CD14-positive monocyte (primary cell): ENCODE measurements around the gene CTBP2. TPM values are rescaled to one million over a fixed set of nuclear protein-coding genes. Genes with fewer than 3 reads are reported as not detected.

Source experiments
- DNase-seq, 3 donors: peaks; one replicate each; pipeline ENCODE4 v3.0.0-alpha.2; 2011 to 2022
- H2AFZ ChIP-seq: 2 replicates; pipeline ENCODE4 v1.6.0; 2012; ENCODE audit warnings: mild to moderate bottlenecking, low read depth, low read length, inconsistent platforms; ENCODE audit not compliant: insufficient read depth, poor library complexity, severe bottlenecking
- H3K27ac ChIP-seq, 2 donors: 1 replicate in 1 of 2; 2 replicates in 1 of 2; pipeline ENCODE4 v1.5.1; 2012 to 2013; ENCODE audit warnings: low read length in 2 of 2, control low read depth in 1 of 2, inconsistent platforms in 1 of 2, low read depth in 1 of 2, mild to moderate bottlenecking in 1 of 2
- H3K27me3 ChIP-seq, 2 donors: one replicate each; pipeline versions ENCODE4 v1.6.0 to v1.6.1; 2011 to 2013; ENCODE audit warnings: low read length in 2 of 2; ENCODE audit not compliant: control insufficient read depth in 2 of 2, insufficient read depth in 2 of 2
- H3K36me3 ChIP-seq, 2 donors: replicated peaks in 1 of 2; 1 replicate in 1 of 2; 2 replicates in 1 of 2; pipeline versions ENCODE4 v1.5.1 to v1.6.1; 2012 to 2013; ENCODE audit warnings: low read length in 2 of 2, control low read depth in 1 of 2, inconsistent platforms in 1 of 2, mild to moderate bottlenecking in 1 of 2; ENCODE audit not compliant: insufficient read depth in 2 of 2, control insufficient read depth in 1 of 2
- H3K4me1 ChIP-seq, 2 donors: 1 replicate in 1 of 2; 2 replicates in 1 of 2; pipeline versions ENCODE4 v1.5.1 to v1.6.1; 2012 to 2013; ENCODE audit warnings: low read length in 2 of 2, control low read depth in 1 of 2, inconsistent platforms in 1 of 2, mild to moderate bottlenecking in 1 of 2, moderate library complexity in 1 of 2; ENCODE audit not compliant: insufficient read depth in 2 of 2, control insufficient read depth in 1 of 2
- H3K4me2 ChIP-seq: replicated peaks from 2 replicates; pipeline ENCODE3; 2012; ENCODE audit warnings: low read length, moderate library complexity, mild to moderate bottlenecking; ENCODE audit not compliant: poor library complexity, severe bottlenecking; ENCODE audit errors: extremely low read depth
- H3K4me3 ChIP-seq, 3 experiments: fragments of 200-600 bp in 1 of 3; sonication (generic) in 1 of 3; replicated peaks in 1 of 3; 1 replicate in 2 of 3; 2 replicates in 1 of 3; pipeline ENCODE4 v1.5.1; 2011 to 2013; ENCODE audit warnings: low read length in 3 of 3, mild to moderate bottlenecking in 3 of 3, control low read depth in 2 of 3, low read depth in 2 of 3, inconsistent platforms in 1 of 3, moderate library complexity in 1 of 3
- H3K79me2 ChIP-seq: 2 replicates; pipeline ENCODE4 v1.6.0; 2012; ENCODE audit warnings: mild to moderate bottlenecking, control low read depth, inconsistent platforms, low read length, moderate library complexity; ENCODE audit not compliant: insufficient read depth
- H3K9ac ChIP-seq: 2 replicates; pipeline ENCODE4 v1.6.0; 2017; ENCODE audit warnings: low read length, mild to moderate bottlenecking; ENCODE audit not compliant: insufficient read depth, poor library complexity, severe bottlenecking
- H3K9me3 ChIP-seq, 2 donors: replicated peaks in 1 of 2; 1 replicate in 1 of 2; 2 replicates in 1 of 2; pipeline versions ENCODE4 v1.5.1 to v1.6.1; 2012 to 2013; ENCODE audit warnings: low read length in 2 of 2, control low read depth in 1 of 2; ENCODE audit not compliant: control insufficient read depth in 1 of 2, insufficient read depth in 1 of 2
- H4K20me1 ChIP-seq: 2 replicates; pipeline ENCODE4 v1.6.0; 2012; ENCODE audit warnings: mild to moderate bottlenecking, low read length, control low read depth, moderate library complexity; ENCODE audit not compliant: insufficient read depth
- H3K27ac Mint-ChIP-seq, 7 donors: one replicate each; pipeline ENCODE4 v1.8.0; 2020; ENCODE audit warnings: mild to moderate bottlenecking in 7 of 7, mixed read lengths in 7 of 7, moderate library complexity in 6 of 7, inconsistent platforms in 2 of 7
- H3K27me3 Mint-ChIP-seq, 3 donors: one replicate each; pipeline ENCODE4 v1.8.0; 2021 to 2022; ENCODE audit warnings: low read depth in 3 of 3, mild to moderate bottlenecking in 3 of 3, mixed read lengths in 3 of 3, moderate library complexity in 3 of 3, inconsistent platforms in 1 of 3
- H3K36me3 Mint-ChIP-seq, 2 donors: one replicate each; pipeline ENCODE4 v1.8.0; 2020; ENCODE audit warnings: mixed read lengths in 2 of 2, inconsistent platforms in 1 of 2, mild to moderate bottlenecking in 1 of 2
- H3K4me1 Mint-ChIP-seq: one replicate; pipeline ENCODE4 v1.8.0; 2020; ENCODE audit warnings: mild to moderate bottlenecking, mixed read lengths
- H3K4me3 Mint-ChIP-seq, 2 donors: one replicate each; pipeline ENCODE4 v1.8.0; 2020; ENCODE audit warnings: mild to moderate bottlenecking in 2 of 2, mixed read lengths in 2 of 2, moderate library complexity in 1 of 2
- H3K9me3 Mint-ChIP-seq, 7 donors: one replicate each; pipeline ENCODE4 v1.8.0; 2020 to 2022; ENCODE audit warnings: mixed read lengths in 7 of 7, mild to moderate bottlenecking in 6 of 7, moderate library complexity in 6 of 7, inconsistent platforms in 2 of 7
- CTCF ChIP-seq: fragments of 200-600 bp; IDR thresholded peaks from one replicate; pipeline ENCODE4 v1.8.0; 2022; ENCODE audit warnings: antibody characterized with exemption, mild to moderate bottlenecking
- WGBS: methylation state at CpG from one replicate; pipeline ENCODE4 v1.1.5; 2013; ENCODE audit warnings: missing lambda C conversion rate; ENCODE audit not compliant: insufficient coverage; 5-methylcytosine and 5-hydroxymethylcytosine counted together
- intact Hi-C, 2 donors: fragments of 100-400 bp; cut with micrococcal nuclease; formaldehyde crosslinking; loops; one replicate each; pipeline versions ENCODE4 v1.15.0 to v1.15.1; 2023
- polyA plus RNA-seq, 3 donors: library from polyadenylated mRNA; depleted of rRNA in 1 of 3; unstranded in 2 of 3; stranded (reverse) in 1 of 3; fragments of 300-500 nt in 2 of 3; fragments of >200 nt in 1 of 3; fragmentation: Illumina TruSeq in 2 of 3; gene quantifications; 1 replicate in 2 of 3; 2 replicates in 1 of 3; pipeline ENCODE4 v1.2.3, GENCODE V29; 2012 to 2021

Gene CTBP2
- polyA plus RNA-seq, 3 donors, result 40.9 to 87.1 (median 41.1) TPM

- Histone ChIP-seq H3K4me1 (no peaks in the 10 kb centered on the region), H3K4me3 (no peak overlapping the region), H4K20me1 (peaks cover 100% of the 10 kb centered on the region), H2AFZ (no peak overlapping the region), H3K9ac (no peak overlapping the region), H3K79me2 (peaks cover 100% of the 10 kb centered on the region), H3K27me3 (no peaks in the 10 kb centered on the region), H3K4me2 (no peak overlapping the region), H3K9me3 (peaks cover 0 to 2% of the 10 kb centered on the region in 2 donors), H3K27ac (peak overlapping the region in 1 of 2 donors; percentile 66), H3K36me3 (peaks cover 28 to 80% of the 10 kb centered on the region in 2 donors)
- Mint-ChIP-seq H3K4me3 (no peak overlapping the region), H3K27ac (peak overlapping the region in 3 of 7 donors; percentile 36 to 63 (median 47)), H3K9me3 (peaks cover 0 to 6% (median 0%) of the 10 kb centered on the region in 7 donors), H3K27me3 (no peaks in the 10 kb centered on the region), H3K36me3 (peaks cover 40 to 65% of the 10 kb centered on the region in 2 donors), H3K4me1 (peaks cover 12% of the 10 kb centered on the region)
- no peak for TF ChIP-seq CTCF
- no peak for DNase-seq
- intact Hi-C loops, result no loop called here
- WGBS, result no CpG with 5 or more reads among the region's 8 CpGs
These were observed 31.8 kb downstream of the CTBP2 start for GRCh38 chr10:125128397-125129075.

- Mint-ChIP-seq H3K9me3 (peaks cover 0 to 6% (median 0%) of the 10 kb centered on the region in 7 donors), H3K36me3 (peaks cover 36 to 62% of the 10 kb centered on the region in 2 donors), H3K27ac (peak overlapping the region in 3 of 7 donors; percentile 36 to 63 (median 47)), H3K27me3 (no peaks in the 10 kb centered on the region), H3K4me1 (peaks cover 12% of the 10 kb centered on the region), H3K4me3 (no peak overlapping the region)
- Histone ChIP-seq H3K36me3 (peaks cover 27 to 77% of the 10 kb centered on the region in 2 donors), H2AFZ (no peak overlapping the region), H3K9me3 (peaks cover 0 to 2% of the 10 kb centered on the region in 2 donors), H3K4me1 (no peaks in the 10 kb centered on the region), H3K9ac (no peak overlapping the region), H3K27ac (peak overlapping the region in 1 of 2 donors; percentile 66), H3K4me2 (no peak overlapping the region), H4K20me1 (peaks cover 100% of the 10 kb centered on the region), H3K27me3 (no peaks in the 10 kb centered on the region), H3K79me2 (peaks cover 100% of the 10 kb centered on the region), H3K4me3 (no peak overlapping the region)
- intact Hi-C loops, result no loop called here
- WGBS, result 100% methylated on average over 3 of the region's 3 CpGs
- no peak for DNase-seq
- no peak for TF ChIP-seq CTCF
These were observed 32.4 kb downstream of the CTBP2 start for GRCh38 chr10:125127986-125128385.
